GM21576 (cell line): ENCODE measurements around the gene KIF4A.
A peak's percentile ranks its signal among the peaks of the same experiment; 100 is the strongest.
"Not testable (repeated sequence)": the region's sequence is repeated elsewhere in the genome, so short reads cannot be mapped to it uniquely, and the experiment has no call there.

Experiments
- ATAC-seq: cut with Tn5 transposase; IDR thresholded peaks from one replicate; pipeline ENCODE4 v1.9.1; 2021; ENCODE audit warnings: mild to moderate bottlenecking, moderate library complexity; ENCODE audit not compliant: unreplicated experiment

KIF4A gene

GRCh38 chrX:70289793-70290770 is at the start of gene KIF4A, which contains the start of gene PDZD11:
Gene KIF4A (plus strand): TSS chrX:70290104. CDS start chrX:70290459, 355 bp downstream.
Gene PDZD11 (minus strand): TSS chrX:70289927. CDS start chrX:70289341, 586 bp downstream.
- ATAC-seq, result peak; percentile 94

GRCh38 chrX:70240751-70241150 is 49.2 kb upstream of the KIF4A start:
- no peak for ATAC-seq

- no peak for ATAC-seq
These were observed 48.4 kb upstream of the KIF4A start for GRCh38 chrX:70241501-70241900.

GRCh38 chrX:70243601-70244000 is 46.3 kb upstream of the KIF4A start:
- not testable (repeated sequence) for ATAC-seq

GRCh38 chrX:70244881-70245280 is 45.0 kb upstream of the KIF4A start:
- ATAC-seq, result no peak

GRCh38 chrX:70247252-70247651 is 42.7 kb upstream of the KIF4A start:
- no peak for ATAC-seq

- no peak for ATAC-seq
These were observed 37.4 kb upstream of the KIF4A start for GRCh38 chrX:70252491-70252890.

GRCh38 chrX:70253377-70254062 is 36.4 kb upstream of the KIF4A start:
- ATAC-seq, result no peak

GRCh38 chrX:70254063-70254400 is 35.9 kb upstream of the KIF4A start:
- ATAC-seq, result no peak

- no peak for ATAC-seq
These were observed 35.0 kb upstream of the KIF4A start for GRCh38 chrX:70254909-70255308.

- ATAC-seq, result no peak
These were observed 34.5 kb upstream of the KIF4A start for GRCh38 chrX:70255452-70255851.

GRCh38 chrX:70257423-70258288 is 32.2 kb upstream of the KIF4A start:
- no peak for ATAC-seq

- no peak for ATAC-seq
These were observed 29.8 kb upstream of the KIF4A start, which contains the start of gene P2RY4 for GRCh38 chrX:70260104-70260503. Gene P2RY4 (minus strand): TSS chrX:70260204. CDS start chrX:70259624, 580 bp downstream.

GRCh38 chrX:70262952-70263567 is 26.8 kb upstream of the KIF4A start:
- ATAC-seq, result no peak

GRCh38 chrX:70264784-70265183 is 25.1 kb upstream of the KIF4A start:
- ATAC-seq, result no peak

GRCh38 chrX:70268034-70268433 is 21.9 kb upstream of the KIF4A start, which contains the start of gene ARR3:
Gene ARR3 (plus strand): TSS chrX:70268334. CDS start chrX:70269386, 1,052 bp downstream.
- ATAC-seq, result no peak

GRCh38 chrX:70274029-70274428 is 15.9 kb upstream of the KIF4A start:
- ATAC-seq, result not testable (repeated sequence)

GRCh38 chrX:70279081-70279480 is 10.8 kb upstream of the KIF4A start:
- ATAC-seq, result no peak

- no peak for ATAC-seq
These were observed 9.3 kb upstream of the KIF4A start for GRCh38 chrX:70280573-70280972.

GRCh38 chrX:70281951-70282350 is 8.0 kb upstream of the KIF4A start, which contains the start of gene RAB41:
Gene RAB41 (plus strand): TSS chrX:70282172. CDS start chrX:70282218, 46 bp downstream.
- no peak for ATAC-seq
